Calu3 (cell line): Measurements from ENCODE around the gene CYB5D1. TPM values are rescaled to one million over a fixed set of nuclear protein-coding genes. Genes with fewer than 3 reads are reported as not detected.

ENCODE experiments used
- BruUV-seq: library from RNA; stranded (reverse); fragments of 400-500 nt; replicated peaks from 2 replicates; lab custom pipeline; 2021; lab: Mats Ljungman, UMichigan
- CTCF ChIA-PET: fragments of 300-600 bp; sonication (Branson Sonifier 250); formaldehyde crosslinking; loops from one replicate; lab custom pipeline; 2022; ENCODE audit warnings: antibody characterized with exemption; lab: Charles Lee
- DNase-seq: peaks from one replicate; pipeline ENCODE4 v3.0.0; 2022
- H3K27ac Mint-ChIP-seq: one replicate; pipeline ENCODE4 v1.8.0; 2022; ENCODE audit warnings: mixed read lengths; ENCODE audit not compliant: unreplicated experiment
- H3K27me3 Mint-ChIP-seq: one replicate; pipeline ENCODE4 v1.8.0; 2022; ENCODE audit warnings: mixed read lengths; ENCODE audit not compliant: unreplicated experiment
- H3K36me3 Mint-ChIP-seq: one replicate; pipeline ENCODE4 v1.8.0; 2022; ENCODE audit warnings: mild to moderate bottlenecking, moderate library complexity, mixed read lengths; ENCODE audit not compliant: insufficient read depth, unreplicated experiment
- H3K4me1 Mint-ChIP-seq: one replicate; pipeline ENCODE4 v1.8.0; 2022; ENCODE audit warnings: mild to moderate bottlenecking, low read depth, mixed read lengths; ENCODE audit not compliant: unreplicated experiment
- H3K4me3 Mint-ChIP-seq: one replicate; pipeline ENCODE4 v1.8.0; 2022; ENCODE audit warnings: mild to moderate bottlenecking, low read depth, moderate library complexity, mixed read lengths; ENCODE audit not compliant: unreplicated experiment
- H3K9me3 Mint-ChIP-seq: one replicate; pipeline ENCODE4 v1.8.0; 2022; ENCODE audit warnings: low read depth, mixed read lengths; ENCODE audit not compliant: unreplicated experiment
- CTCF ChIP-seq: fragments of 200-600 bp; IDR thresholded peaks from one replicate; pipeline ENCODE4 v1.8.0; 2022; ENCODE audit warnings: antibody characterized with exemption; ENCODE audit not compliant: unreplicated experiment
- intact Hi-C: fragments of 100-400 bp; cut with micrococcal nuclease; formaldehyde crosslinking; loops from one replicate; pipeline ENCODE4 v1.10.0; 2022; ENCODE audit not compliant: unreplicated experiment
- total RNA-seq: library from RNA; stranded (reverse); gene quantifications from 2 replicates; pipeline ENCODE4 v1.2.3, GENCODE V29; 2022

Gene CYB5D1
- total RNA-seq, 1 experiment from 2014 or later: 8.0 TPM

- BruUV-seq: no TSS peak
- TF ChIP-seq CTCF: no peak
Observed at GRCh38 chr17:7832431-7832830, 25.4 kb upstream of the CYB5D1 start.

GRCh38 chr17:7833011-7833794 lies 24.6 kb upstream of the CYB5D1 start:
- intact Hi-C loops: no loop called here
- H3K27ac Mint-ChIP-seq: peak overlapping the region; percentile 95

More at GRCh38 chr17:7832431-7832830, 25.4 kb upstream of the CYB5D1 start:
- H3K27ac Mint-ChIP-seq: no peak overlapping the region
- intact Hi-C loops: no loop called here
- CTCF ChIA-PET: interaction anchor here (1.0 kb wide), 1 partner anchor 57 kb away, joined by 3 read pairs; no protein-coding TSS in a partner anchor
- peaks cover 43% of the 10 kb centered on the region for H3K36me3 Mint-ChIP-seq
- no peak for DNase-seq
- peaks cover 53% of the 10 kb centered on the region for H3K27me3 Mint-ChIP-seq
- no peak overlapping the region for H3K4me3 Mint-ChIP-seq
- no peaks in the 10 kb centered on the region for H3K9me3 Mint-ChIP-seq
- peaks cover 21% of the 10 kb centered on the region for H3K4me1 Mint-ChIP-seq

GRCh38 chr17:7833795-7834541 lies 23.8 kb upstream of the CYB5D1 start, which contains the start of gene KDM6B:
Gene KDM6B, plus strand, starts transcription at chr17:7834217. Its CDS starts 11,338 bp downstream, at chr17:7845555.
- Mint-ChIP-seq H3K27me3 (peaks cover 47% of the 10 kb centered on the region), H3K27ac (peak within 1 kb of the TSS; percentile 95)

More at GRCh38 chr17:7833011-7833794, 24.6 kb upstream of the CYB5D1 start:
- Mint-ChIP-seq H3K4me1 (peaks cover 24% of the 10 kb centered on the region), H3K27me3 (peaks cover 50% of the 10 kb centered on the region), H3K4me3 (peak overlapping the region; percentile 82), H3K9me3 (no peaks in the 10 kb centered on the region), H3K36me3 (peaks cover 49% of the 10 kb centered on the region)
- BruUV-seq: no TSS peak
- DNase-seq: no peak
- CTCF ChIA-PET: interaction anchor here (0.7 to 1.0 kb wide), 5 partner anchors 9 to 111 kb away, joined by 3 to 4 read pairs (median 3); partner anchors contain the start of genes CYB5D1 and NAA38
- no peak for TF ChIP-seq CTCF

More at GRCh38 chr17:7833795-7834541, 23.8 kb upstream of the CYB5D1 start, which contains the start of gene KDM6B:
- peak; percentile 84 for DNase-seq
- CTCF ChIA-PET: interaction anchor here (0.7 to 1.2 kb wide), 6 partner anchors 8 to 111 kb away, joined by 3 to 4 read pairs (median 3); partner anchors contain the start of genes CYB5D1 and NAA38
- intact Hi-C loops: no loop called here
- H3K4me1 Mint-ChIP-seq: peaks cover 32% of the 10 kb centered on the region
- peak within 1 kb of the TSS; percentile 82 for H3K4me3 Mint-ChIP-seq
- H3K9me3 Mint-ChIP-seq: no peaks in the 10 kb centered on the region
- no peak for TF ChIP-seq CTCF
- no TSS peak for BruUV-seq
- peaks cover 55% of the 10 kb centered on the region for H3K36me3 Mint-ChIP-seq
